ENCODE data around the gene ARSB. TPM values are rescaled to one million over a fixed set of nuclear protein-coding genes. Genes with fewer than 3 reads are reported as not detected.

The ARSB gene
- total and polyA plus RNA-seq, 2 donors (not counting 1 experiment from before 2014, with no cell fraction given), result 4.6 to 9.8 TPM

DNA sequence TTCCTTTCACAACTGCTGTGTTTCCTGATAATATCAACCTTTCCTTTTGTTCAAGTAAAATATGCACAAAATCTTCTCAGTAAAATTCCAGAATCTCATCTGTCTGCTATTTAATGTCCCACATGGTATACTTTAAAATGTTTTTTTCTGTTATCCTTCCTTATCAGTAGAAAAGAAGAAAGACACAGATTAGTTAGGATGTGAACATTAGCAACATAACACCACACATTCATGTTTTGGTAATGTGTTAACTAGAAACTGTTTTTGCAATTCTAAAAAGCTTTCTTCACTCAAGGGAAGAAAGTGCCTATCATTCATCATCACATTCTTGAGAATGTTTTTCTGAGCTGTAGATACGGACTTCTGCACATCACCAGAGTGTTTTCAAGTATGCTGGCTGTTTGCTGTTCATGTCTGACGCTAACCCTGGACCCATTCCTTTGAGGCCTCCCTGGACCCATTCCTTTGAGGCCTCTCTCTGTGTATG is 10.5 kb upstream of the ARSB start:
- Histone ChIP-seq H3K4me2 (replicated peaks; ENCODE audit: low read depth, low read length, poor library complexity, severe bottlenecking) (no peak overlapping the region), H3K79me2 (ENCODE audit: control insufficient read depth, insufficient read depth, low read length) (no peaks in the 10 kb centered on the region), H3K9ac (ENCODE audit: low read length) (no peak overlapping the region), H3K27me3 (replicated peaks in 1 of 4; ENCODE audit: control extremely low read depth in 1 of 4, control insufficient read depth in 3 of 4, insufficient read depth in 4 of 4, low read length in 3 of 4) (no peaks in the 10 kb centered on the region), H3K4me1 (ENCODE audit: control insufficient read depth in 2 of 2, insufficient read depth in 2 of 2, low read length in 2 of 2) (no peaks in the 10 kb centered on the region), H3K27ac (ENCODE audit: low read length in 2 of 2) (no peak overlapping the region), H3K36me3 (replicated peaks in 1 of 2; ENCODE audit: control extremely low read depth in 1 of 2, control insufficient read depth in 1 of 2, extremely low read depth in 1 of 2, insufficient read depth in 2 of 2, low read length in 1 of 2) (no peaks in the 10 kb centered on the region), H4K20me1 (ENCODE audit: control insufficient read depth, insufficient read depth, low read length, poor library complexity, severe bottlenecking) (no peaks in the 10 kb centered on the region), H3K4me3 (ENCODE audit: control extremely low read depth in 1 of 5, extremely low read depth in 1 of 5, insufficient read depth in 1 of 5, low read depth in 2 of 5, low read length in 4 of 5) (no peak overlapping the region), H3K9me3 (ENCODE audit: control extremely low read depth in 1 of 3, control insufficient read depth in 2 of 3, insufficient read depth in 1 of 3, low read length in 2 of 3) (no peaks in the 10 kb centered on the region), H2AFZ (ENCODE audit: insufficient read depth, low read depth, low read length, poor library complexity, severe bottlenecking) (no peak overlapping the region)
- 100% methylated on average over 2 of the region's 2 CpGs for WGBS (ENCODE audit: insufficient coverage)
- Mint-ChIP-seq H3K4me1 (no peaks in the 10 kb centered on the region), H3K4me3 (no peak overlapping the region), H3K9me3 (ENCODE audit: insufficient read depth) (no peaks in the 10 kb centered on the region), H3K27me3 (peaks cover 4% of the 10 kb centered on the region), H3K27ac (no peak overlapping the region)
- DNase-seq, result no peak
- CTCF ChIA-PET, result interaction anchor here (0.6 to 1.3 kb wide), 3 partner anchors 26 to 35 kb away, joined by 3 to 4 read pairs (median 3); no protein-coding TSS in a partner anchor
- POLR2A ChIA-PET, result no interaction called here
- no peak for ATAC-seq (ENCODE audit: low read depth)
- intact Hi-C loops (cut with micrococcal nuclease), result no loop called here
- TF ChIP-seq CTCF (IDR thresholded peaks at IDR 0.05) (no peak), EZH2 (IDR thresholded peaks at IDR 0.05; ENCODE audit: borderline replicate concordance, insufficient read depth, low read depth, low read length, poor library complexity, severe bottlenecking) (no peak)

DNA sequence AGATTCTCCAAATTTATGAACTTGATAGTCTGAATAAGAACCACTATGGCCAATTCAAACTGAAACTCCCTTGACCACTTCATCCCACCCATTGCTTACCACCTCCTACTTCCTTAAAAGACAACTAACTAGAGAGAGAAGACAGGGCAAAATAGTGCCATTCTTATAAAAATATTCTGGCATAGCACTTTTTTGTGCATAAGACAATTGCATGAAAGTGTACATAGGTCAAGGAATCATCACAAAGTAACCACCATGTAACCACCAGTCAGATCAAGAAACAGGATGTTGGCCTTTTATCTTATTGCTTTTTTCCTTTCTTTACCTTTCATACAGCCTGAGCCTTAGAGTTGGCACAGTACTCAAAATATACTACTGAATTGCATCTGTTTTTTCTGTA is 8.1 kb upstream of the ARSB start:
- H3K4me1 ChIP-seq (ENCODE audit: control insufficient read depth in 2 of 2, insufficient read depth in 2 of 2, low read length in 2 of 2), result no peaks in the 10 kb centered on the region
- DNase-seq, result no peak
- H3K4me2 ChIP-seq (replicated peaks; ENCODE audit: low read depth, low read length, poor library complexity, severe bottlenecking), result no peak overlapping the region
- ChIA-PET POLR2A (no interaction called here), CTCF (no interaction called here)
- ATAC-seq (ENCODE audit: low read depth), result no peak
- no peaks in the 10 kb centered on the region for H3K9me3 ChIP-seq (ENCODE audit: control extremely low read depth in 1 of 3, control insufficient read depth in 2 of 3, insufficient read depth in 1 of 3, low read length in 2 of 3)
- intact Hi-C loops (cut with micrococcal nuclease), result no loop called here
- Mint-ChIP-seq H3K4me1 (no peaks in the 10 kb centered on the region), H3K27me3 (peaks cover 2% of the 10 kb centered on the region), H3K27ac (no peak overlapping the region), H3K9me3 (ENCODE audit: insufficient read depth) (no peaks in the 10 kb centered on the region), H3K4me3 (no peak overlapping the region)
- TF ChIP-seq EZH2 (IDR thresholded peaks at IDR 0.05; ENCODE audit: borderline replicate concordance, insufficient read depth, low read depth, low read length, poor library complexity, severe bottlenecking), result no peak
- no peak for TF ChIP-seq CTCF (IDR thresholded peaks at IDR 0.05)
- no peaks in the 10 kb centered on the region for H3K27me3 ChIP-seq (replicated peaks in 1 of 4; ENCODE audit: control extremely low read depth in 1 of 4, control insufficient read depth in 3 of 4, insufficient read depth in 4 of 4, low read length in 3 of 4)
- H2AFZ ChIP-seq (ENCODE audit: insufficient read depth, low read depth, low read length, poor library complexity, severe bottlenecking), result no peak overlapping the region
- H3K36me3 ChIP-seq (replicated peaks in 1 of 2; ENCODE audit: control extremely low read depth in 1 of 2, control insufficient read depth in 1 of 2, extremely low read depth in 1 of 2, insufficient read depth in 2 of 2, low read length in 1 of 2), result no peaks in the 10 kb centered on the region
- no peaks in the 10 kb centered on the region for H4K20me1 ChIP-seq (ENCODE audit: control insufficient read depth, insufficient read depth, low read length, poor library complexity, severe bottlenecking)
- no peak overlapping the region for H3K27ac ChIP-seq (ENCODE audit: low read length in 2 of 2)
- H3K4me3 ChIP-seq (ENCODE audit: control extremely low read depth in 1 of 5, extremely low read depth in 1 of 5, insufficient read depth in 1 of 5, low read depth in 2 of 5, low read length in 4 of 5), result no peak overlapping the region
- H3K9ac ChIP-seq (ENCODE audit: low read length), result no peak overlapping the region
- H3K79me2 ChIP-seq (ENCODE audit: control insufficient read depth, insufficient read depth, low read length), result no peaks in the 10 kb centered on the region
